ENCODE results near the gene FIGLA.
"Not testable (repeated sequence)": the region's sequence is repeated elsewhere in the genome, so short reads cannot be mapped to it uniquely, and the experiment has no call there.

DNA sequence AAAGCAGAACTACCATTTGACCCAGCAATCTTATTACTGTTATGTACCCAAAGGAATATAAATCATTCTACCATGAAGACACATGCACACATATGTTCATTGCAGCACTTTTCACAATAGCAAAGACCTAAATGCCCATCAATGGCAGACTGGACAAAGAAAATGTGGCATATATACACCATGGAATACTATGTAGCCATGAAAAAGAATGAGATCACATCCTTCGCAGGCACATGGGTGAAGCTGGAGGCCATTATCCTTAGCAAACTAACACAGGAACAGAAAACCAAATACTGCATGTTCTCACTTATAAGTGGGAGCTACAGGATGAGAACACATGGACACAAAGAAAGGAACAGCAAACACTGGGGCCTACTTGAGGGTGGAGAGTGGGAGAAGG lies 51.0 kb downstream of the FIGLA start:
- TF ChIP-seq, protein P1, sequence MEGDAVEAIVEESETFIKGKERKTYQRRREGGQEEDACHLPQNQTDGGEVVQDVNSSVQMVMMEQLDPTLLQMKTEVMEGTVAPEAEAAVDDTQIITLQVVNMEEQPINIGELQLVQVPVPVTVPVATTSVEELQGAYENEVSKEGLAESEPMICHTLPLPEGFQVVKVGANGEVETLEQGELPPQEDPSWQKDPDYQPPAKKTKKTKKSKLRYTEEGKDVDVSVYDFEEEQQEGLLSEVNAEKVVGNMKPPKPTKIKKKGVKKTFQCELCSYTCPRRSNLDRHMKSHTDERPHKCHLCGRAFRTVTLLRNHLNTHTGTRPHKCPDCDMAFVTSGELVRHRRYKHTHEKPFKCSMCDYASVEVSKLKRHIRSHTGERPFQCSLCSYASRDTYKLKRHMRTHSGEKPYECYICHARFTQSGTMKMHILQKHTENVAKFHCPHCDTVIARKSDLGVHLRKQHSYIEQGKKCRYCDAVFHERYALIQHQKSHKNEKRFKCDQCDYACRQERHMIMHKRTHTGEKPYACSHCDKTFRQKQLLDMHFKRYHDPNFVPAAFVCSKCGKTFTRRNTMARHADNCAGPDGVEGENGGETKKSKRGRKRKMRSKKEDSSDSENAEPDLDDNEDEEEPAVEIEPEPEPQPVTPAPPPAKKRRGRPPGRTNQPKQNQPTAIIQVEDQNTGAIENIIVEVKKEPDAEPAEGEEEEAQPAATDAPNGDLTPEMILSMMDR (IDR thresholded peaks at IDR 0.05): not testable (repeated sequence)
- not testable (repeated sequence) for TF ChIP-seq POLR2A (IDR thresholded peaks at IDR 0.05)

All from lower leg skin (tissue), 3 donors.